Stimulated activated CD4-positive, alpha-beta T cell treated with anti-CD3 and anti-CD28 coated beads, TNF-alpha, amount 100 ng/mL, for 48 hours (primary cell): ENCODE data around the gene SIM1.

Source experiments
- DNase-seq, 3 donors: peaks; one replicate each; pipeline ENCODE4 v3.0.0-alpha.2; 2020; ENCODE audit warnings: low read depth in 3 of 3

SIM1 gene

GRCh38 chr6:100430962-100431361 lies 33.8 kb downstream of the SIM1 start:
- DNase-seq, result no peak

GRCh38 chr6:100427452-100427851 lies 37.3 kb downstream of the SIM1 start:
- no peak for DNase-seq

GRCh38 chr6:100426744-100427338 lies 37.9 kb downstream of the SIM1 start:
- DNase-seq, result no peak

DNA sequence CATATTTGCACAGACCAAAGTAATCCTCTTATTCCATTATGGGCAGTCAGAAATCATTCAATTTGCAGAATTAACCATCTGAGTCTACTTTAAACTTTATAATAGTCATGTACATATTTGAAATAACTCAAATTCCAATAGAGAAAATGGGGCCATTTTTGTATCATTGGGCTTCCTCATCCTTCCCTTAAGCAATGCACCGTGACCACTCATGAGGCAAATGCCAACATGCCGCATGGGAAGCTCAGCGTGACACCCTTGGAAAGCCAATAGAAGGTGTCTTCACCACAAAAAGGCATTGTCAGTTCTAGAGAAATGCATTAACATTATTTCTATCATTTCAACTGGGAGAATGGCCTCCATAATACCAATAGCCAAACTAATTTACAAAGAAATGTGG lies 38.5 kb downstream of the SIM1 start:
- DNase-seq, result no peak

DNA sequence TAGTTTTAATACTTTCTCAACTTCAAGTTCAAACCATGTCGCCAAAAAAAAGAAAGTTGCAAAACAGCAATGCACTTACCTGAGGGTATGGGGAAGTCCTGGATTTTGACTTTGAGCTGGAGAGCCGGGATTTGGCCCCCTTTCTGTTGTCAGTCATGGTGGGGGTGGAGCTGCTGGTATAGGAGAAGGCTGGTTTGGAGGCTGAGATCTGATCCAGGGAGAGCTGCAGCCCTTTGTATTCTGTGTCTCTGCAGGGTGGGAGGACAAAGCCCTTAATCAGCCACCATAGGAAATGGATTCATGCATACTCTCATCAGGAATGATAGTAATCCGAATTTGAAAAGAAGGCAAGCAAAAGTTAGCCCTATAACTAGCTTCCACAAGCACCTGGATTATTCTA lies 44.0 kb downstream of the SIM1 start:
- no peak for DNase-seq

DNA sequence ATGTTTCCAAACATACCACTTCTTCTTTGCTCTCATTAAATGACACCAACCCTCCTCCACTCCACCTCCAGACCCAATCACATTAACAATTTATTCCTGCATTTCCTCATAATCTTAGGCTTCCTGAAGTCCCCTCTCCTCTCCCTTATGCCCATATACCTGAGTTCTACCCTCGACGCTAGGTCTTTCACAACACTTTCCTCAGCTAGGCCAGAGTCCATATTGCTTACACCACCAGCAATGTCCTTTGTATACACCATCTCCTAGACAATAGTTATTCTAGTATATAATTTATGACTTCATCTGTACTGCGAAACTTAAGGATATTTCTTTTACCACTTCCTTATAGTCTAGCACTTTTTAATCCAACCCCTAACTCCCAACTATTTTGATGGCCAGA lies 47.7 kb downstream of the SIM1 start:
- no peak for DNase-seq

DNA sequence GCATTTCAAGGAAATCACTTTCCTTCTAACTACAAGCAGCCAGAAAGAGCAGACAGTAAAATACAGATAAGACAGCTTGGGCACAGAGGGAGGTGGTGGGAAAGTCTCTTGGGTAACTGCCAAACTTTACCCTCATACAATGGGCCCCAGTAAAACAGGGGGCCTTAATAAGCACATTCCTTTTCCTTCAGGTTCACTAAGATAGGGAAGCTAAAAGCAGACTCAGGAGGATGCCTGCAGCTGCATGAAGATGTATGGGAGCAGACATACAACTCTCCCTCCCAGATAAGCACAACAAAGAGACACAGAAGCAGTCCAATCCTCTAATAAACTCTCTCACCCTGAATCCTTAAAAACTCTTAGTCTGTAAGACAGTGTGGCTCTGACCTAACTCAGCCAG lies 49.0 kb downstream of the SIM1 start:
- DNase-seq, result no peak

DNA sequence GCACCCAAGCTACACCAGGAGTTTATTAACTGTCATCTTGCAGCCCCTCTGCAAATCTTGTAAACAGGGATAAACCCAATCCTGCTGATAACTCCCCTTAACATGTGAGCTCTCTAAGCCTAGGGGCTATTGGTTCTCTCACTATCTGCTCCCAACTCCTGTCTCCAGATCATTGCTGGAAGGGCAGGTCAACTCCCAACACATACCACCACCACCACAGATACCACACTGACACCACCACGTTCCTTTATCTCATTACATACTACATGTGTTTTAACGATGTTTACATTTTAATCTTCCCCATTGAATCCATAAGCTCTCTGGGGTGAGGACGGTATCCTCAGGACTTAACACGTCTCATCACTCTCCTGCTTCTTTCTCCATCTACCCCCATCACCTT lies 51.8 kb downstream of the SIM1 start:
- no peak for DNase-seq

DNA sequence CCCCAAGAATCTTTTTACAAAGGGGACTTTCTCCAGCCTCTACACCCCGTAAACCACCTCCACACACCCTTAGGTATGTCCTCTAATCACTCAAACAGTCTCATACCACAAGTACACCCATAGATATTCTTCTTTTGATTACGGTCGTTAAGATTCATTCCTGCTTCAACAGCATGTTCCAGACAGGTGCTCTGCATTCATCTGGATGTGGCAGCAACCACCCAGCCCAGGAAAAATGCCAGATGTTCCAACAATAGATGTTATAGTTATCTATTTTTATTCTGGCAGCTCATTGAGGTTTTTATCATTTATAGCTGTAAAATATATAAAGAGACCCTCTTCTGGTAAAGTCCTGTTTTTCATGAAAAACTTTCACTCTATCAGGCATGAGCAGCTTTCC lies 60.7 kb downstream of the SIM1 start:
- DNase-seq, result no peak

GRCh38 chr6:100393493-100393892 lies 71.2 kb downstream of the SIM1 start:
- DNase-seq, result no peak

DNA sequence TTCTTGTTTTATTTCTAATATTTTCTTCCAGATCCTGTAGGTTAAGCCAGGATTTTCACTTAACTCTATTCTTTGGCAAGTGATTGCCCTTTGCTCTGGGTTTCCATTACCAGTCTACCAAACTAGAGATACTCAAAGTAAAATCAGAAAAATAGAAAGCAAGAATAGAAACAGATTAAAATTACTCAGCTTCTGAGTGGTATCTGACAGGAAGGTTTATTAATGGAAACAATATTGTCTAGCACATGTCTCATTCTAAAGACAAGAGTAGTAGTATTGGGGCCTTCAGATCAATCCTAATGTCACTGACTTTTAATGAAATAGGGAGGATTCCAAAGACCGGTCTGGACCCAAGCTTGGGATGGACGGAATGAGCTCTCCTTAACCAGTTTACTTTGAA lies 72.3 kb downstream of the SIM1 start:
- no peak for DNase-seq

DNA sequence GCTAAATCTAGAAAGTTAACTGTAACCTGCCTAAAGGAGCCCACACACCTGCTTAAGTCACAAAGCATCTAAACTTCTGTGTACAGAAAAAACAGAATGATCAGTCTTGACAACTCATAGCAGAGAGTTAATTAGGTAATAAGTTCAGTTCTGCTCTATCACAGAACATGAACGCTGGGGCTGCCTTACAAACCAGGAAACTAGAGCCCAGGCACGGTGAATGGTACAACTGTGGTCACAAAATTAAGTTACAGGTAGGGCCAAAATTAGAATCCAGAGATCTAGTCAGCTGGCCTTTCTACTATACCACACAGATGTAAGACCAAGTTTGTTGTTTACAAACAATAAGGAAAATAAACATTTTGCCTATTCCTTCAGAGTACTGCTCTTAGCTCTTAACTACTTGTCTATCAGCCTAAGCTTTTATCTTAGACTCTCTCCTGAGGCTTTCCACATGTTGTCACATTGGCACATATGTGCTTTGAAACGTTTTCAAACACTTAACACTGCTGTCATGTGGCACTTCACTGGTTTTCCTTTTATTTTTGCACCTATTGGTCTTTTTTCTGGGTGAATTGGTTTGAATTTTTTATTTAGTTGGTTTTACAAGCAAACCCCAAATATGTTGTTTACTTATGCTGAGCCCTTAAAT lies 75.7 kb downstream of the SIM1 start:
- DNase-seq, result no peak

- DNase-seq, result no peak
These were observed 81.9 kb downstream of the SIM1 start for GRCh38 chr6:100382767-100383195.

DNA sequence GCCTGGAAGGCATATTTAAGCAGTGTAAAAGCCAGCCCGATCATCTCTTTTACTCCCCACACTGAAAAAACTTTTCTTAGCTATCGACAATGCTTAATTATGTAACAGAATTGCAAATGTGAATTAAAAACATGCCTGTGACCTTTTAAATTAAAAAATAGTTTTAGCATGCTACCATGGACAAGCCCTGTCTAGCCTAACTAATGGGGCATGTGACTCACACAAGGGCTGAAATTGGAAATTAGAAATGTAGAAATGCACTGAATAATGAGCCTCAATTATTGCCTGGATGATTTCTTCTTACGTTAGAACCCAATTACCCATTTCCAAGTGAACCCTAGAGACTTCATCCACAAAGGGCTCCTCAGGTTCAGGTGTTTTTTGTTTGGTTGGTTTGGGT lies 82.7 kb downstream of the SIM1 start:
- DNase-seq, result no peak

- DNase-seq, result no peak
These were observed 83.6 kb downstream of the SIM1 start for GRCh38 chr6:100381111-100381510.

DNA sequence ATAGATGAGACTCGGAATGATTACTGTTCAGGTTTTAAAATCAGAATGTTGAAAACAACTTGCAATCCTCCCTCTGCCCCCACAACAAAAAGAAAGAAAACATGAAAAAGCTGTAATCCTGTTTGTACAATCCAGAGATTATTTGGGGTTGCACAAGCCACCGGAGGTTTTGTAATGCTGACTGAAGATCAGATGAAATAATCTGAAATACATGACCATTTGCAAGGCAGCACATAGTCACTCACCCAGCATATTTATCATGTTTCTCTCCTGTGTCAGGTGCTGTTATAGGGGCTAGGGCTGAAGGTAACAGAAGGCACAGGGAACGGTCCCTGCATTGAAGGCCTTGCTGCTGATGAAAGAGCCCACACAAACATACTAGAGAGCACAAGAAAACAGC lies 85.3 kb downstream of the SIM1 start:
- no peak for DNase-seq

- DNase-seq, result no peak
These were observed 86.1 kb downstream of the SIM1 start for GRCh38 chr6:100378576-100378975.

DNA sequence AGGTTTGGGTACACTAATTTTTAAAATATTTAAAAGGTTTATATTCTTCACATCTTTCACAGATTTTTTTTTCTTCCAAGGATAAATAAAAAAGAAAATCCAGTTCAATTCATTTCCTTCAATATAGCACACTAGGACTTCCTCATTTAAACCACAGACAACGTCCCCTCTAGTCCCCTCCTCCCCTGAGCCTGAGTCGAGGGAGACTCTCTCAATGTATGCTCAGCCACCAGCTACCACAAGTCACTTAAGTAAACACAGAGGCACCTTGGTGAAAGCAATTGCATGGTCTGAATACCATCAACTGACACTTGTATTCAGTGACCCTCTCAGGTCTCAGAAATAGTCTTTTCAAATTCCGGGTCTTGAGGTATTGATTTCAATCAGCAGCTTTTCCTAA lies 88.6 kb downstream of the SIM1 start:
- DNase-seq, result no peak

DNA sequence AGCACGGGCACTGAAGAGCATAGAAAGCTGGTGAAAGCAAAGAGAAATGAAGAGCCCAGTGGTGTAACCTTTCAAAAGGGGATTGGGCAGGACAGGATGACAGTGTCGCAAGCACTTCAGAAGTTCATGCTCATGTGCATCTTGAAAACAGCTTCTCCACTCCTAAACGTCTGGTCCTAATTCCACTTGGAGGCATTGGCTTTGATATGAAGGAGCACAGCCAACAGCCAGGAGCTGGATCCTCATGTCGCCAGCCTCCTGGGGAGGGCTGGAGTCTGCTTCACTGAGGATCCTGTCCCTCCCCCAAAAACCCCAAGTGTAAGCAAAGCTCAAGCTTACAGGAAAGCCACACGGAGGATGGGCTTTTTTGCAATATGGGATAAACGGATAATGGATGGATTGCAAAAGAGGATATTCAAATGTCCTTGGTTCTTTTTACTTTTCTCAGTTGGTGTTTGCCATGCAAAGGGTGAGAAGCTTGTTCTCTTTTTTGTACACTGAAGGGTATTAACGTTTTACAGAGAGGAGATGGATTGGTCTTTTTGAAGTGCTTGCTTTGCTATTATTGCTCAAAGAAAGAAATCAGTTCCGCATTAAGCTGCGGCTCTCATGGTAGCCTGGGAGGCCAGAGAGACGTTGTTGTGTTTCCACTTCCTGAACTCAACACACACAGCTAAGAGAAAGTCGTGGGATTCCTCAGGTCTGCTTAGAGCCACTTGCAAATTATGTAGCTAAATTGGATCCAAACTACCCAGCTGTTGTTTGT lies 92.2 kb downstream of the SIM1 start:
- DNase-seq, result no peak

DNA sequence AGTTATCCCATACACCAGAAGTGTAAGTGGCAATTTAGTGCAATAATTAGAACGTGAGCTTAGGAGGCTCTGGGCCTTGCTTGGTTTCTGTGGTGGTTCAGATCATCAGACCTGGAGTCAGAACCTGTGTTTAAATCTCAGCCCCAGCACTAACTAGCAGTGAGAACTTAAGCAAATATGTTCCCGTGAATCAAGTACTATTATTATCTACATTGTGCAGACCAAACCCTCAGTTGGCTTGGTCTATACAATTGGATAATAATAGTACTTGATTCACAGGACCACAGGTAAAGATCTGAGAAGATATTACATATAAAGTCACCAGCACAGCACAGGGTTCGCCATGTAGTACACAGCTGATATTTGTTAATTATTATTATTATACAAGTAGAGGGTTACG lies 93.1 kb downstream of the SIM1 start:
- no peak for DNase-seq

DNA sequence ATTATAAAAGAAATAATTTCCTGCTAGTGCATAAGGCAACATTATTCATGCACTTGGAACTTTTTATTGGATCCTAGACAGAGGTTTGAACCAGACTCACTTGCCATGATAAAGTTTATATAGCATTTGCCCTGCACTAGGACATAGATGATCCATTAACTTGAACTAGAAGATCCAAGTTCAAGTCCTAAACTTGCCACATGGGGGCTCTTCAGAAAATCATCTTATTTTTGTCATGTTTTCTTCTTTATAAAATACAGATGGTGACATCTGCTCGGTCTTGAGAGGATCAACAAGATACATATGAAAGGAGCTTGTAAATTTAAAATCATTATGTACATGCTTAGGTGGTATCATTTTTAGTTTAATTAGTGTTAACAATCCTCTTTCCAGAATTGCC lies 94.5 kb downstream of the SIM1 start:
- DNase-seq, result no peak

DNA sequence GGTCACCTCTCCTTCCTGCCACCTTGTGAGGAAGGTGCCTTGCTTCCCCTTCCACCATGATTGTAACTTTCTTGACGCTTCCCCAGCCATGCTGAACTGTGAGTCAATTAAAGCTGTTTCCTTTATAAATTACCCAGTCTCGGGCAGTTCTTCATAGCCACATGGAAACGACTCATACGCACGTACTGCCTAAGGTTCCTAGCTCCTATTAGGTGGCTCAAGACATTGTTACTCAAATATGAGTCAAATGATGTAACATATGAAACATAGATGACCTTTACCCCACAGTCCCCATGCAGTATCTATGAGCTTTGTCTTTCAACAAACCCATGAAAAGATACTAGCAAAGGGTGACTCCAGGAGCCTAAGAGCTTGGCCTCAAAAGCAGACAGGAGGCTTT lies 98.3 kb downstream of the SIM1 start:
- DNase-seq, result no peak

- no peak for DNase-seq
These were observed 101.1 kb downstream of the SIM1 start for GRCh38 chr6:100363651-100364050.
